Stimulated activated CD8-positive, alpha-beta memory T cell treated with anti-CD3 and anti-CD28 coated beads, Interleukin-15, amount 100 ng/mL, for 24 hours (primary cell): Measurements from ENCODE around the gene RBM48.
"Not testable (repeated sequence)": the region's sequence is repeated elsewhere in the genome, so short reads cannot be mapped to it uniquely, and the experiment has no call there.

Experiments used
- DNase-seq: peaks from one replicate; pipeline ENCODE4 v3.0.0-alpha.2; 2020; ENCODE audit warnings: low read depth

RBM48 gene

GRCh38 chr7:92545116-92545515 is 16.5 kb downstream of the RBM48 start:
- DNase-seq = not testable (repeated sequence)

DNA sequence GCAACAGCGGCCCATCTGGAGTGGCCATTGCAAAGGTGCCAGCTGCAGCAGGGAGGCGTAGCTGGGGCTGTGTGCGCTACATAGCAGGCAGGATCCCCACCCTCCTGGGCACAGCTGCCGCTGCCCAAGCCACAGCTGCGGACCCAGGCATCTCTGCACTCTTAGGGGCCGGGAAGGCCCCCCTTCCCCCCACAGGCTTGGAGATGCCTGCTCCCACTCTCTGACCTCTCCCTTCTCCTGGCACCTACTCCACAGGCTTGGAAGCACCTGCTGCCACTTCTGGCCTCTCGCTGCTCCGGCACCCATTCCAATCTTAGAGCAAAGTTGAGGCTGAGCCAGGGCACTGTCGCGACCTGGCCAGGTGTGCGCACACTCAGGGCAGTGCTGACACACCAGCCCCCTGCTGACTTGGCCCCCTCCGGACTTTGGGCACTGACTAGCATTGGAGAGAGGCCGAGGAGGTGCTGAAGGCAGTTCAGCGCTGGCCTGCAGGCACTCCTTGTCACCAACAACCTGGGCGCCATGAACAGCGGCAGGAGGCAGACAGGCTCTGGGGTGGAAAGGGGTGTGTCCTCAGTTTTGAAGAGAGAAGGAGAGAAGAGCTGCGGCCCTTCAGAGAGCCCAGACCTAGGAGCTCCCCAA is 18.4 kb downstream of the RBM48 start:
- DNase-seq = no peak

DNA sequence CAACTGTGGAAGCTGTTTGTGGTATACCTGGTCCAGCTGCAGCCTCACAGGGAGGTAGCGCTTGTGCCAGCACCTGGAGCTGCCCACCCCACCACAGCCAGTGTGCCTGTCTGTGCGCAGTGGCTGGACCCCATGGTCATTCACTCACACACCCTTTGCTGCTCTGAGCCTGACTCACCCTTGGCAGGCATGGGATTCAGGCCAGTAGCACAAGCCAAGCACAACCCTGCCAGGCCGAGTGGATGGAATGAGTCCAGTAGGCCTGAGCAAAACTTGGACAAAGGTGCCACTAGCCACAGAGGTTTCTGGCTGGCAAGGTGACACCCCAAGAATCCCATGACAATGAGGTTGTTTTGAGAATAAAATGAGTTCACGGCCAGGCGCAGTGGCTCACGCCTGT is 19.0 kb downstream of the RBM48 start:
- DNase-seq = no peak

DNA sequence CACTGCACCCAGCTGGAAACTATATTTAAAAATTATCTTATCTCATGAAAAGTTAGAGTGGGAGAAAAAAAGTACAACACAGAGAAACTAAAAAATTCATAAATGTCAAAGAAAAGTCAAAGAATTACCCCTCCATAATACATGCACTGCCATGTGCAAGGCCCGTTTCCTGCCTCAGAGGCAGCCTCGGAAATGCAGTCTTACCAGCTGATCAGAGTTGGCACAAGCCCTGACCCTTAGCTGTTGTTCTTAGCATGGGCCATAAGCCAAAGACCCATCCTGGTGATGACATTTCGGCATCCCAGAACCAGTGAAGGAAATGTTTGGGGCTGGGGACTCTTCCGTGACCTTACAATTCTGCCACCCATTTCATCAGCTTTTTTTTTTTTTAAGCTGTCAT is 21.6 kb downstream of the RBM48 start:
- no peak for DNase-seq

GRCh38 chr7:92557249-92557648 is 28.7 kb downstream of the RBM48 start:
- DNase-seq = no peak

- DNase-seq = no peak
Measured at GRCh38 chr7:92557808-92558362, 29.3 kb downstream of the RBM48 start.

GRCh38 chr7:92560602-92561001 is 32.0 kb downstream of the RBM48 start:
- no peak for DNase-seq

- no peak for DNase-seq
Measured at GRCh38 chr7:92563345-92563744, 34.8 kb downstream of the RBM48 start.

- DNase-seq = no peak
Measured at GRCh38 chr7:92567460-92567859, 38.9 kb downstream of the RBM48 start.

- no peak for DNase-seq
Measured at GRCh38 chr7:92569137-92569536, 40.5 kb downstream of the RBM48 start.

GRCh38 chr7:92576296-92576695 is 47.7 kb downstream of the RBM48 start:
- DNase-seq = no peak

- DNase-seq = no peak
Measured at GRCh38 chr7:92582948-92583347, 54.4 kb downstream of the RBM48 start.

DNA sequence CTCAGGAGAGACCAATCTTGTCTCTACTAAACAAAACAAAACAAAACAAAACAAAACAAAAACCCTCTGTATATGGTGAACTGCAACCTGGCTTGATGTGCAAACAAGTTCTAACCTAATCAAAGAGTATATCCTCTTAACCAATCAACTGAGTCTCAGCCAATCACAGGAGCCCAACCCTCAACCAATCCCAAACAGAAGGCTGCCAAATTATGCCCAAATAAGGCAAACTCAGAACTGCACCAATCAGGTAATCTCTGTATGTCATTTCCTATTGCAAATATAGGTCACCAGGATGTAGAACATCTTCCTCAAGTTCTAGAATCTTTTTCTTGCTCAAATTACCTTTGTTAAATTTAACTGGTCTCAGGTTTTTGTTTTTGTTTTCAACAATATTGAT is 56.4 kb downstream of the RBM48 start:
- DNase-seq = no peak

DNA sequence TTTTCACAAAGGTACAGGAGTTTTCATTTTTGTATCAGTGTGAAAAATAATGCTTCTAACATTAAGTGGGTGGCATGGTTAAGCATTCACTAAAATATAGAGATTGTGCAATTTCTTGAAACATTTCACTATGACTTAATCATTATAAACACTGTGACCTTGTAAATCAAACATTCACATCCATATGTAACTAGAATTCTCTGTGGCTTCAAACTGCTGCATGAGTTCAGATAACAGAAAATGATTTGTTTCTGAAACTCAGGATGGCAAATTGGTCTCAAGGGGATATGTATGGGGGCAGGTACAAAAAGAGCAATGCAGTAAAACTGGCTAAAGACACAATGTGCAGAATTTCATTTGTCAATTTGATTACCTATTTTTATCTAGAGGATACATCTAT is 57.8 kb downstream of the RBM48 start:
- DNase-seq = no peak

- DNase-seq = no peak
Measured at GRCh38 chr7:92586841-92587240, 58.2 kb downstream of the RBM48 start.
